Uterus (tissue), 4 donors: Measurements from ENCODE around the gene XYLT2. TPM values are rescaled to one million over a fixed set of nuclear protein-coding genes. Genes with fewer than 3 reads are reported as not detected.

ENCODE experiments used
- DNase-seq, 2 donors: peaks; one replicate each; pipeline ENCODE4 v3.0.0-alpha.2; 2019 to 2020
- H3K27ac ChIP-seq, 2 donors: fragments of 200-600 bp; sonication (generic); 1 replicate in 1 of 2; 2 replicates in 1 of 2; pipeline ENCODE4 v1.5.1; 2016 to 2018
- H3K27me3 ChIP-seq, 2 donors: fragments of 200-600 bp; sonication (generic); one replicate each; pipeline ENCODE4 v1.5.1; 2018 to 2019; ENCODE audit warnings: control low read depth in 1 of 2
- H3K36me3 ChIP-seq, 2 donors: fragments of 200-600 bp; sonication (generic); one replicate each; pipeline ENCODE4 v1.5.1; 2019; ENCODE audit warnings: control low read depth in 1 of 2
- H3K4me1 ChIP-seq, 2 donors: fragments of 200-600 bp; sonication (generic); one replicate each; pipeline ENCODE4 v1.5.1; 2018 to 2019; ENCODE audit warnings: control low read depth in 1 of 2
- H3K4me3 ChIP-seq, 2 donors: fragments of 200-600 bp; sonication (generic); 1 replicate in 1 of 2; 2 replicates in 1 of 2; pipeline ENCODE4 v1.5.1; 2018 to 2019; ENCODE audit warnings: mild to moderate bottlenecking in 1 of 2
- H3K9me3 ChIP-seq, 2 donors: fragments of 200-600 bp; sonication (generic); one replicate each; pipeline ENCODE4 v1.5.1; 2019; ENCODE audit warnings: control low read depth in 1 of 2
- POLR2A ChIP-seq, 2 donors: fragments of 450-650 bp; IDR thresholded peaks; one replicate each; pipeline ENCODE4 v1.6.1; 2016; ENCODE audit warnings: antibody characterized with exemption in 2 of 2, mild to moderate bottlenecking in 1 of 2, moderate library complexity in 1 of 2
- intact Hi-C: fragments of 100-400 bp; cut with DNase I; formaldehyde crosslinking; loops from one replicate; pipeline ENCODE4 v1.15.1; 2023; ENCODE audit warnings: low total_unique reads
- total RNA-seq, 4 donors: library from RNA; depleted of rRNA in 3 of 4; stranded (reverse); fragments of >200 nt in 3 of 4; gene quantifications; one replicate each; pipeline versions ENCODE4 v1.1.0 to v1.2.4, GENCODE V29; 2014 to 2023
- TF ChIP-seq, protein P1 (sequence below), 4 experiments: fragments of 200-600 bp in 2 of 4; fragments of 450-650 bp in 2 of 4; sonication (generic) in 2 of 4; IDR thresholded peaks; one replicate each; pipeline ENCODE4 v1.5.1; 2016 to 2019; ENCODE audit warnings: antibody characterized with exemption in 4 of 4, mild to moderate bottlenecking in 2 of 4, moderate library complexity in 1 of 4
- donor health status: DM: yes; HTN: yes; CAD: no.

XYLT2 gene
- total RNA-seq, 4 donors from 2014 or later: 23.5 to 34.0 (median 28.5) TPM

DNA sequence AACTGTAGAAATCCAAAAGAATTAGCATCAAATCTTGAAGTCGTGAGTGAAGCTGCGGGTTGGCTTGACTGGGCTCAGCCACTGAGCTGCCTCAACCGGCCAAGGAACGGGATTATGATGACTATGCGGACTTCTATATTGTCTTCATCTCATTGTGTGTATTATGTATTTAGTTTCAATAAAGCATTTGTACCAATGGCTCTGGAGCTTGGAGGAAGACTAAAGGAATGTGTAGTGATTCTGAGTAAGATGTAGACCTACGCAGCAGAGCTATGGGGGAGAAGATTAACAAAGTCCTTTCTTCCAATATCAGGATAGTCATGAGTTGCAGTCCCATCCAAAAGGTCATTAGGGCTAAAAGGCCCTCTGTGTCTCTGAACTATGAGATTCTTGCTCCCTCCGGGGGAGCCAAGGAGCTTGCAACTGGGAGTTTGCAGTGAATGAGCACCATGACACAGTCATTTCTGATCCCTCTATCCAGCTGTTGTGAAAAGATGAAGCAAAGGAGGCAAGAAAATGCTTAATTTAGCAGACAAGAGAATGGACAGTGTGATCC is 35.4 kb downstream of the XYLT2 start:
- H3K36me3 ChIP-seq: no peaks in the 10 kb centered on the region
- intact Hi-C loops: no loop called here
- H3K9me3 ChIP-seq: no peaks in the 10 kb centered on the region
- H3K4me1 ChIP-seq: no peaks in the 10 kb centered on the region
- H3K27me3 ChIP-seq: no peaks in the 10 kb centered on the region
- no peak overlapping the region for H3K27ac ChIP-seq
- DNase-seq: no peak
- TF ChIP-seq POLR2A (IDR thresholded peaks at IDR 0.05): no peak
- TF ChIP-seq, protein P1, sequence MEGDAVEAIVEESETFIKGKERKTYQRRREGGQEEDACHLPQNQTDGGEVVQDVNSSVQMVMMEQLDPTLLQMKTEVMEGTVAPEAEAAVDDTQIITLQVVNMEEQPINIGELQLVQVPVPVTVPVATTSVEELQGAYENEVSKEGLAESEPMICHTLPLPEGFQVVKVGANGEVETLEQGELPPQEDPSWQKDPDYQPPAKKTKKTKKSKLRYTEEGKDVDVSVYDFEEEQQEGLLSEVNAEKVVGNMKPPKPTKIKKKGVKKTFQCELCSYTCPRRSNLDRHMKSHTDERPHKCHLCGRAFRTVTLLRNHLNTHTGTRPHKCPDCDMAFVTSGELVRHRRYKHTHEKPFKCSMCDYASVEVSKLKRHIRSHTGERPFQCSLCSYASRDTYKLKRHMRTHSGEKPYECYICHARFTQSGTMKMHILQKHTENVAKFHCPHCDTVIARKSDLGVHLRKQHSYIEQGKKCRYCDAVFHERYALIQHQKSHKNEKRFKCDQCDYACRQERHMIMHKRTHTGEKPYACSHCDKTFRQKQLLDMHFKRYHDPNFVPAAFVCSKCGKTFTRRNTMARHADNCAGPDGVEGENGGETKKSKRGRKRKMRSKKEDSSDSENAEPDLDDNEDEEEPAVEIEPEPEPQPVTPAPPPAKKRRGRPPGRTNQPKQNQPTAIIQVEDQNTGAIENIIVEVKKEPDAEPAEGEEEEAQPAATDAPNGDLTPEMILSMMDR (IDR thresholded peaks at IDR 0.05): no peak
- no peak overlapping the region for H3K4me3 ChIP-seq

DNA sequence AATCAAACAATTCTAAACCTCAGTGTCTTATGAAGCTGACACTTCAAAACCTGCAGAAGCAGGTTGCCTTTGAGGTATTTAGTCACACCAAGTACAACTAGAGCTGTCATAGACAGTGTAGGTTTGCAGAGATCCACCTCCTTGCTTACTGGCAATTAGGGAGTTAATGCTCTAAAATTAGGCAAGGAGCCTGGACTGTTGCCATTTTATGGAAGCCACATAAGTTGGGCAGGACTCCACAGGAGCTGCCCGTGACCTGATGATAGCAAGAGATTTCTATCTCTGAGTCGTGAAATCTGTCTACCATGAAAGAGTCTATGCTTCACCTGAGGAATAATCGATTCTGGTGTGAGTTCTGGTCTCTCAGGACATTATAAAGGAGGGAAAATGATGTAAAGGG is 36.0 kb downstream of the XYLT2 start:
- H3K4me3 ChIP-seq: no peak overlapping the region
- no peaks in the 10 kb centered on the region for H3K9me3 ChIP-seq
- H3K4me1 ChIP-seq: no peaks in the 10 kb centered on the region
- no peaks in the 10 kb centered on the region for H3K36me3 ChIP-seq
- no peaks in the 10 kb centered on the region for H3K27me3 ChIP-seq
- no peak overlapping the region for H3K27ac ChIP-seq
- DNase-seq: no peak
- intact Hi-C loops: no loop called here
- TF ChIP-seq, protein P1 (IDR thresholded peaks at IDR 0.05): no peak
- no peak for TF ChIP-seq POLR2A (IDR thresholded peaks at IDR 0.05)

DNA sequence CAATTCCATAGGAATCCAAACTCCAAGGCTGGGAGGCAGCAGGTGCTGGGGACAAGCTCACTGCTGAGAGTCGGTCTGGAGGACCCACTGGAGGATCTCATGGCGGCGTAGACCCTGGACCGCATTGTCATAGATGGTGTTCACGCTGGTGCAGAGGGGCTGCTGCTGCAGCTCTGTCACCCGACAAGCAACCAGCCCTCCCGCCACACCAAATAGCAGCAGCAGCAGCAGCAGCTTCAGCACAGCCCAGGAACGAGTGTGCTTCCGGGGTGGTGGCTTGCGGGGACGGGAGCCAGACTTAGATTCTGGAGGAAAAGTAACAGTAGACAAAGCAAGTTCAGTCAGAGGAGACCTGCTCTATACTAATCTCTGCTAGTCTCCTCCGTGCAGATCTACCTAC is 37.0 kb downstream of the XYLT2 start:
- H3K9me3 ChIP-seq: no peaks in the 10 kb centered on the region
- TF ChIP-seq, protein P1 (IDR thresholded peaks at IDR 0.05): no peak
- TF ChIP-seq POLR2A (IDR thresholded peaks at IDR 0.05): no peak
- H3K36me3 ChIP-seq: no peaks in the 10 kb centered on the region
- intact Hi-C loops: no loop called here
- no peak overlapping the region for H3K27ac ChIP-seq
- DNase-seq: no peak
- no peak overlapping the region for H3K4me3 ChIP-seq
- H3K4me1 ChIP-seq: no peaks in the 10 kb centered on the region
- no peaks in the 10 kb centered on the region for H3K27me3 ChIP-seq

DNA sequence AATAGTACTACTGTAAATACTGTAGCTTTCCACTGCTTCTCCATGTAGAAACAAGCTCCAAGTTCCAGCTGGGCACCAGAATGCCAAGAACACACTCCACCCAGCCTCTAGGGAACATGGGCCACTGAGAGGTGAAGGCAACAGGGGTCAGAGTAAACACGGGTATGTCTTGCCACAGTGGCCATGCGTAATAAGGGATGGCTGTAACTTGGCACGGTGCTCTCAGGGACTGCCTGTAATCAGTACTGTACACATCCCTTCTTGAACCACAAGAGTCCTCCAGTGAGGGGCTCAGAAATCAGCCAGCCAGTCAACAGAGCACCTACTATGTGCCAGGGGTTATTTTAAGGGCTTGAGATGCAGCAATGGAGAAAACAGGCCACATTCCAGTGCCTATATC is 40.6 kb downstream of the XYLT2 start:
- no peak for DNase-seq
- no peak overlapping the region for H3K27ac ChIP-seq
- no peaks in the 10 kb centered on the region for H3K36me3 ChIP-seq
- no peak for TF ChIP-seq POLR2A (IDR thresholded peaks at IDR 0.05)
- TF ChIP-seq, protein P1 (IDR thresholded peaks at IDR 0.05): no peak
- H3K4me3 ChIP-seq: no peak overlapping the region
- no peaks in the 10 kb centered on the region for H3K27me3 ChIP-seq
- H3K9me3 ChIP-seq: no peaks in the 10 kb centered on the region
- intact Hi-C loops: no loop called here
- H3K4me1 ChIP-seq: no peaks in the 10 kb centered on the region

DNA sequence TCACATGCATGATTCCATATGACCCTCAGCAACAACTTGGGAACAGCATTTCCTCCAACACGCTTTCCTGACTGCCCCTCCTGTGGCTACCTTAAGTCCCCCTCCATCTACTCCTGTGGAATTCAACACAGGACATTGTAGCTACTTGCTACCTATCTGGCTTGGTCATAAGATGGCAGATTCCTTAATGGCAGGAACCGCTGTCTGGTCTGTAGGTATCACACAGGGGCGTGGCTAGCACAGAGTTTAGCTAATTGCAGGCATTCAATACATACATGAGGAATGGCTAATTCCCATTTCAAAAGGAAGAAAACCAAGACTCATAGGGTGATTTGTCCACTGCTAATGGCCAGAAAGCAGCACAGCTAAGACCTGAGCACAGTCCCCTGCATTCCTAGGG is 42.8 kb downstream of the XYLT2 start:
- H3K4me3 ChIP-seq: no peak overlapping the region
- no peaks in the 10 kb centered on the region for H3K9me3 ChIP-seq
- H3K4me1 ChIP-seq: no peaks in the 10 kb centered on the region
- intact Hi-C loops: no loop called here
- H3K27me3 ChIP-seq: no peaks in the 10 kb centered on the region
- H3K36me3 ChIP-seq: no peaks in the 10 kb centered on the region
- no peak overlapping the region for H3K27ac ChIP-seq
- no peak for DNase-seq
- TF ChIP-seq POLR2A (IDR thresholded peaks at IDR 0.05): no peak
- TF ChIP-seq, protein P1 (IDR thresholded peaks at IDR 0.05): no peak
